ENCODE results near the gene CLDN2. TPM values are rescaled to one million over a fixed set of nuclear protein-coding genes. Genes with fewer than 3 reads are reported as not detected.

CLDN2 gene
- total and polyA plus RNA-seq, 11 donors: not detected

DNA sequence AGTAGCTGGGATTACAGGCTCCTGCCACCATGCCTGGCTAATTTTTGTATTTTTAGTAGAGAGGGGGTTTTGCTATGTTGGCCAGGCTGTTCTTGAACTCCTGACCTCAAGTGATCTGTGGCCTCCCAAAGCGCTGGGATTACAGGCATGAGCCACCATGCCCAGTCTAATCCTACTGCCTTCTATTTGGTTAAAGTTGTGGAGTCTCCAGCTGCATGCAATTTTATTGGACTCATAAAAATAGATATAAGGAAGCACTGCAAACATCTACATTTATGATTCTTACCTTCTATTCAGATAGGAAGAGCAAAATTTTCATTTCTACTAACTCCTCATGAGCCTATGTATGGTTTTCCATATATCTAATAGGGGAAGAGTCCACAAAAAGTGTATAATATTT, 30.7 kb upstream of the CLDN2 start:
- DNase-seq (no peak), ATAC-seq (no peak)
- Histone ChIP-seq H3K27me3 (peaks cover 0 to 18% (median 0%) of the 10 kb centered on the region in 9 donors), H3K9me3 (no peaks in the 10 kb centered on the region), H3K4me1 (peaks cover 0 to under 1% (median 0%) of the 10 kb centered on the region in 12 donors), H3K27ac (no peak overlapping the region), H3K36me3 (no peaks in the 10 kb centered on the region), H3K4me3 (no peak overlapping the region)
- TF ChIP-seq POLR2A (IDR thresholded peaks at IDR 0.05): no peak
- TF ChIP-seq, protein P1, sequence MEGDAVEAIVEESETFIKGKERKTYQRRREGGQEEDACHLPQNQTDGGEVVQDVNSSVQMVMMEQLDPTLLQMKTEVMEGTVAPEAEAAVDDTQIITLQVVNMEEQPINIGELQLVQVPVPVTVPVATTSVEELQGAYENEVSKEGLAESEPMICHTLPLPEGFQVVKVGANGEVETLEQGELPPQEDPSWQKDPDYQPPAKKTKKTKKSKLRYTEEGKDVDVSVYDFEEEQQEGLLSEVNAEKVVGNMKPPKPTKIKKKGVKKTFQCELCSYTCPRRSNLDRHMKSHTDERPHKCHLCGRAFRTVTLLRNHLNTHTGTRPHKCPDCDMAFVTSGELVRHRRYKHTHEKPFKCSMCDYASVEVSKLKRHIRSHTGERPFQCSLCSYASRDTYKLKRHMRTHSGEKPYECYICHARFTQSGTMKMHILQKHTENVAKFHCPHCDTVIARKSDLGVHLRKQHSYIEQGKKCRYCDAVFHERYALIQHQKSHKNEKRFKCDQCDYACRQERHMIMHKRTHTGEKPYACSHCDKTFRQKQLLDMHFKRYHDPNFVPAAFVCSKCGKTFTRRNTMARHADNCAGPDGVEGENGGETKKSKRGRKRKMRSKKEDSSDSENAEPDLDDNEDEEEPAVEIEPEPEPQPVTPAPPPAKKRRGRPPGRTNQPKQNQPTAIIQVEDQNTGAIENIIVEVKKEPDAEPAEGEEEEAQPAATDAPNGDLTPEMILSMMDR (IDR thresholded peaks at IDR 0.05): no peak
- intact Hi-C loops (cut with DNase I): no loop called here
- 38 to 96% (median 78%) methylated on average over 1 of the region's 1 CpG for WGBS, 4 donors

DNA sequence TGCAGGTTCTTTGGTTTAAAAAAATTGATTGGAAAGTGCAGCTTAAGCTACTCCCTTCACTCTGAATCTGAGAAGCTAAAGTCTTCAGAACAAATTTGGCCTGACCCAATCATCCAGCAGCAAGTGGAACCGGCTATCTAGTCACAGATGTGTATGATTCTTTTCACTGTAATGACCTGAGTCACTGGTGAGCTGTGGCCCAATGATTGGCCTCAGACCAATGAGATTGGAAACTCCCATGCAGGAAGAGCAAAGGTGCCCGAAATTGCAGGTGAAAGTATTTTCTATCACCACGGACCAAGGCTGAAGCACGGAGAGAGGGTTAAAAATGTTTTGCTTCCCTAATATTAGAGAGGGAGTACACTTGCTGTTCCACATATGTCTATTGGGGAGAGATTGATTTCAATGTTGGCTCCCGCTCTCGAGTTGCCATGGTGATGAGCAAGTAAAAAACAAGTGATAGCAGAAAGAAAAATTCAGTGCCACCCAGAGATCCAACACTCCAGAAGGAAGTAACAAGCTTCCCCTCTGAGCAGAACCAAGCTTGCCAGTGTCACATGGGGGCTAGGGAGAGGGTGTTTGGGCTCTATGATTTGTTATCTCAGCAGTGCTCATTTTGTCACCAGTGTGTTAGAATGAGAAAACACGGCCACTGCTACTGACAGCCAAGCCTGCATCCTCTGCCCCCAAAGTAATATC, 28.3 kb upstream of the CLDN2 start:
- no peak for TF ChIP-seq POLR2A (IDR thresholded peaks at IDR 0.05)
- Histone ChIP-seq H3K9me3 (no peaks in the 10 kb centered on the region), H3K27me3 (peaks cover 0 to 12% (median 0%) of the 10 kb centered on the region in 9 donors), H3K27ac (no peak overlapping the region), H3K4me1 (peaks cover 0 to 3% (median 0%) of the 10 kb centered on the region in 12 donors), H3K36me3 (no peaks in the 10 kb centered on the region), H3K4me3 (no peak overlapping the region)
- intact Hi-C loops (cut with DNase I): loop anchor here in 8 of 10 donors (5.0 to 10.0 kb wide), 5 partner anchors 60 to 1003 kb away; no protein-coding TSS in a partner anchor
- DNase-seq (no peak), ATAC-seq (no peak)
- WGBS, 4 donors: 59 to 75% (median 67%) methylated on average over 7 of the region's 7 CpGs

DNA sequence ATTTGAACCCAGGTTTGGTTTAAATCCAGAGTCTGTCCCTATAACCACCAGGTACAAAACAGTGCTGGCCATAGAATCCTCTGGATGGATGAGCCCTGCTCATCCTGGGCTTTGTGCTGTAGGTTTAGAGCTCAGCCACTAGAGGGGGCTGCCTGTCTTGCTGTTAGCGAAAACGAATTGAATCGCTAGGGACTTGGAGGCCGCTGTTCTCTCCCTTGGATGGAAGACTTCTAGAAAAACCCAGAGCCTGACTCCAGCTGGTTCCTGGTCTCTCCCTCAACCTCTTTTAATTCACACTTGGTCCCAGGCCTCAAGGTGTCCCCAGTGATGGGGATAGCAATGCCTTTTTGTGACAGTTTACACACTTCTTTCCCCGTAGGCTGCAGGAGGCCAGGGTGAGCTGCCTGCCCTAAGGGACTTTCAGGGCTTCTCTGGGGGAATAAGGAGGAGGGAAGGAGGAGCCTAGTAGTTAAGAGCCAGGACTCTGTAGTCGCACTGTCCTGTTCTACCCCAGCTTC, 25.8 kb upstream of the CLDN2 start:
- DNase-seq: peak in 4 of 5 donors; percentile 24 to 48 (median 38)
- peaks cover 0 to 15% (median 0%) of the 10 kb centered on the region in 9 donors for H3K27me3 ChIP-seq
- H3K4me3 ChIP-seq: no peak overlapping the region
- intact Hi-C loops (cut with DNase I): loop anchor here in 8 of 10 donors (5.0 to 10.0 kb wide), 5 partner anchors 58 to 1000 kb away; no protein-coding TSS in a partner anchor
- ATAC-seq: peak in 3 of 4 donors; percentile 76 to 93 (median 78)
- 18 to 27% (median 21%) methylated on average over 6 of the region's 6 CpGs for WGBS, 4 donors
- no peak for TF ChIP-seq POLR2A (IDR thresholded peaks at IDR 0.05)
- TF ChIP-seq, protein P1 (IDR thresholded peaks at IDR 0.05): peak; percentile 60 to 89 (median 72)
- H3K9me3 ChIP-seq: no peaks in the 10 kb centered on the region
- H3K36me3 ChIP-seq: no peaks in the 10 kb centered on the region
- peaks cover 0 to 3% (median 0%) of the 10 kb centered on the region in 12 donors for H3K4me1 ChIP-seq
- H3K27ac ChIP-seq: no peak overlapping the region

DNA sequence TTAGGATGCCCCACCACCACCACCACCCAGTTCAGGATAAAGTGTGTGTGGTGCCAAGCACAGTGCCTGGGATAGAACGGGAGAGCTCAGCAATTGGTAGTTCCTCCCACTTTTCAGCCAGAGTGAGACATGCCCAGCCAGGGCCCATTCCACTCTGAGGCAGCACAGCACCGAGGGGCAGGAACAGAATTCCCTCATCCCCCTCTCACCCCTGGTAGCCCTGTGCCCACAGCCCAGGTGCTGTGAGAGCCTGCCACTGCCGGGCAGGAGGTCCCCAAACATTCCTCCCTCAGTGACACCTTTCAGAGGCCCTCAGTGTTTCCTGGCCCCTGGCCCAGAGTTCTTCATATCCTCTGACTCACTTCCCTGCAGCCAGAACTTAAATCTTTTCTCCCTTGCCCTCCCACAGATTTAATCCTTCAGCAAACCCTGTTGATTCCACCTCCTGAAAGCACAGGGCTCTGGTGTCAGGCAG, 25.2 kb upstream of the CLDN2 start:
- H3K9me3 ChIP-seq: no peaks in the 10 kb centered on the region
- no peak overlapping the region for H3K27ac ChIP-seq
- DNase-seq: peak in 3 of 5 donors; percentile 18 to 49 (median 35)
- no peaks in the 10 kb centered on the region for H3K36me3 ChIP-seq
- peaks cover 0 to 15% (median 0%) of the 10 kb centered on the region in 9 donors for H3K27me3 ChIP-seq
- intact Hi-C loops (cut with DNase I): loop anchor here (5.0 to 10.0 kb wide), 5 partner anchors 57 to 1000 kb away; no protein-coding TSS in a partner anchor
- no peak for TF ChIP-seq POLR2A (IDR thresholded peaks at IDR 0.05)
- TF ChIP-seq, protein P1 (IDR thresholded peaks at IDR 0.05): no peak
- 25 to 47% (median 43%) methylated on average over 2 to 3 of the region's 3 CpGs for WGBS, 4 donors
- no peak overlapping the region for H3K4me3 ChIP-seq
- peaks cover 0 to 3% (median 0%) of the 10 kb centered on the region in 12 donors for H3K4me1 ChIP-seq
- peak in 3 of 4 donors; percentile 22 to 70 (median 35) for ATAC-seq
